Activated T-helper 2 cell treated with anti-CD3 and anti-CD28 coated beads, Interferon-gamma antibody, Interleukin-2, Interleukin-4, amounts not matched to agents 10 μg/mL and 5 μg/mL and 100 μg/mL, durations not matched to agents 14 hours and 24 hours and 36 hours (primary cell): Measurements from ENCODE around the gene GFER. TPM values are rescaled to one million over a fixed set of nuclear protein-coding genes. Genes with fewer than 3 reads are reported as not detected.
"Not testable (repeated sequence)": the region's sequence is repeated elsewhere in the genome, so short reads cannot be mapped to it uniquely, and the experiment has no call there.

ENCODE experiments used
- DNase-seq: peaks from one replicate; pipeline ENCODE4 v3.0.0; 2021; ENCODE audit warnings: low spot score
- H3K27ac Mint-ChIP-seq: one replicate; pipeline ENCODE4 v1.8.0; 2021; ENCODE audit warnings: mixed read lengths
- H3K27me3 Mint-ChIP-seq: one replicate; pipeline ENCODE4 v1.8.0; 2021; ENCODE audit warnings: low read depth, mixed read lengths
- H3K36me3 Mint-ChIP-seq: one replicate; pipeline ENCODE4 v1.8.0; 2021; ENCODE audit warnings: low read depth, mixed read lengths
- H3K4me1 Mint-ChIP-seq: one replicate; pipeline ENCODE4 v1.8.0; 2021; ENCODE audit warnings: low read depth, mixed read lengths
- H3K4me3 Mint-ChIP-seq: one replicate; pipeline ENCODE4 v1.8.0; 2021; ENCODE audit warnings: low read depth, mild to moderate bottlenecking, moderate library complexity, mixed read lengths
- H3K9me3 Mint-ChIP-seq: one replicate; pipeline ENCODE4 v1.8.0; 2021; ENCODE audit warnings: mixed read lengths
- intact Hi-C: fragments of 100-400 bp; cut with micrococcal nuclease; formaldehyde crosslinking; loops from one replicate; pipeline ENCODE4 v1.15.1; 2023
- total RNA-seq: library from RNA; stranded (reverse); gene quantifications from 2 replicates; pipeline ENCODE4 v1.2.3, GENCODE V29; 2022

Gene GFER
- total RNA-seq, 1 donor from 2014 or later = 40.0 TPM

- H3K36me3 Mint-ChIP-seq = no peaks in the 10 kb centered on the region
- H3K27me3 Mint-ChIP-seq = peaks cover 34% of the 10 kb centered on the region
- intact Hi-C loops = loop anchor here (10.0 kb wide), 1 partner anchor 227 kb away; the partner anchor contains the start of gene ECI1
- peaks cover 14% of the 10 kb centered on the region for H3K4me1 Mint-ChIP-seq
- no peaks in the 10 kb centered on the region for H3K9me3 Mint-ChIP-seq
- H3K27ac Mint-ChIP-seq = no peak overlapping the region
- DNase-seq = no peak
- peak overlapping the region; percentile 52 for H3K4me3 Mint-ChIP-seq
Observed at GRCh38 chr16:2027024-2028010, 43.3 kb downstream of the GFER start.

GRCh38 chr16:2028146-2028545 is 44.2 kb downstream of the GFER start:
- peaks cover 11% of the 10 kb centered on the region for H3K4me1 Mint-ChIP-seq
- no peak overlapping the region for H3K27ac Mint-ChIP-seq
- no peaks in the 10 kb centered on the region for H3K36me3 Mint-ChIP-seq
- peaks cover 27% of the 10 kb centered on the region for H3K27me3 Mint-ChIP-seq
- intact Hi-C loops = loop anchor here (10.0 kb wide), 1 partner anchor 227 kb away; the partner anchor contains the start of gene ECI1
- H3K4me3 Mint-ChIP-seq = no peak overlapping the region
- H3K9me3 Mint-ChIP-seq = no peaks in the 10 kb centered on the region
- no peak for DNase-seq

- no peaks in the 10 kb centered on the region for H3K9me3 Mint-ChIP-seq
- no peak for DNase-seq
- H3K27ac Mint-ChIP-seq = no peak overlapping the region
- no peaks in the 10 kb centered on the region for H3K36me3 Mint-ChIP-seq
- peaks cover 9% of the 10 kb centered on the region for H3K4me1 Mint-ChIP-seq
- intact Hi-C loops = loop anchor here (10.0 kb wide), 1 partner anchor 226 kb away; the partner anchor contains the start of gene ECI1
- peaks cover 27% of the 10 kb centered on the region for H3K27me3 Mint-ChIP-seq
- no peak overlapping the region for H3K4me3 Mint-ChIP-seq
Observed at GRCh38 chr16:2028620-2029220, 44.7 kb downstream of the GFER start.

GRCh38 chr16:2029350-2029749 is 45.4 kb downstream of the GFER start:
- intact Hi-C loops = loop anchor here (10.0 kb wide), 1 partner anchor 225 kb away; the partner anchor contains the start of gene ECI1
- H3K9me3 Mint-ChIP-seq = no peaks in the 10 kb centered on the region
- H3K4me3 Mint-ChIP-seq = no peak overlapping the region
- no peak for DNase-seq
- H3K4me1 Mint-ChIP-seq = peaks cover 5% of the 10 kb centered on the region
- H3K36me3 Mint-ChIP-seq = no peaks in the 10 kb centered on the region
- H3K27me3 Mint-ChIP-seq = peaks cover 27% of the 10 kb centered on the region
- no peak overlapping the region for H3K27ac Mint-ChIP-seq

GRCh38 chr16:2030036-2030435 is 46.0 kb downstream of the GFER start:
- H3K4me1 Mint-ChIP-seq = peaks cover 5% of the 10 kb centered on the region
- no peak overlapping the region for H3K4me3 Mint-ChIP-seq
- H3K36me3 Mint-ChIP-seq = no peaks in the 10 kb centered on the region
- H3K9me3 Mint-ChIP-seq = no peaks in the 10 kb centered on the region
- peaks cover 26% of the 10 kb centered on the region for H3K27me3 Mint-ChIP-seq
- no peak for DNase-seq
- intact Hi-C loops = no loop called here
- H3K27ac Mint-ChIP-seq = no peak overlapping the region

GRCh38 chr16:2031081-2031577 is 47.1 kb downstream of the GFER start:
- H3K4me3 Mint-ChIP-seq = no peak overlapping the region
- H3K27ac Mint-ChIP-seq = no peak overlapping the region
- no peak for DNase-seq
- H3K27me3 Mint-ChIP-seq = peaks cover 19% of the 10 kb centered on the region
- no peaks in the 10 kb centered on the region for H3K4me1 Mint-ChIP-seq
- H3K36me3 Mint-ChIP-seq = no peaks in the 10 kb centered on the region
- intact Hi-C loops = no loop called here
- H3K9me3 Mint-ChIP-seq = no peaks in the 10 kb centered on the region

GRCh38 chr16:2032285-2033056 is 48.5 kb downstream of the GFER start:
- H3K4me1 Mint-ChIP-seq = no peaks in the 10 kb centered on the region
- no peak overlapping the region for H3K27ac Mint-ChIP-seq
- H3K36me3 Mint-ChIP-seq = no peaks in the 10 kb centered on the region
- peaks cover 17% of the 10 kb centered on the region for H3K27me3 Mint-ChIP-seq
- no peak for DNase-seq
- intact Hi-C loops = no loop called here
- H3K4me3 Mint-ChIP-seq = no peak overlapping the region
- no peaks in the 10 kb centered on the region for H3K9me3 Mint-ChIP-seq

- no peak overlapping the region for H3K4me3 Mint-ChIP-seq
- no peak overlapping the region for H3K27ac Mint-ChIP-seq
- intact Hi-C loops = no loop called here
- DNase-seq = no peak
- no peaks in the 10 kb centered on the region for H3K36me3 Mint-ChIP-seq
- H3K9me3 Mint-ChIP-seq = no peaks in the 10 kb centered on the region
- no peaks in the 10 kb centered on the region for H3K4me1 Mint-ChIP-seq
- H3K27me3 Mint-ChIP-seq = peaks cover 9% of the 10 kb centered on the region
Observed at GRCh38 chr16:2033057-2033908, 49.3 kb downstream of the GFER start.

- DNase-seq, H3K4me1 Mint-ChIP-seq, H3K9me3 Mint-ChIP-seq, H3K4me3 Mint-ChIP-seq, H3K27me3 Mint-ChIP-seq, H3K36me3 Mint-ChIP-seq, intact Hi-C loops, H3K27ac Mint-ChIP-seq: not testable (repeated sequence)
Observed at GRCh38 chr16:2033909-2034695, 50.1 kb downstream of the GFER start.

GRCh38 chr16:2034696-2035430 is 50.9 kb downstream of the GFER start:
- no peak for DNase-seq
- no peaks in the 10 kb centered on the region for H3K36me3 Mint-ChIP-seq
- H3K9me3 Mint-ChIP-seq = no peaks in the 10 kb centered on the region
- intact Hi-C loops = no loop called here
- H3K4me1 Mint-ChIP-seq = no peaks in the 10 kb centered on the region
- no peak overlapping the region for H3K27ac Mint-ChIP-seq
- H3K27me3 Mint-ChIP-seq = peaks cover 1% of the 10 kb centered on the region
- H3K4me3 Mint-ChIP-seq = no peak overlapping the region
